Left ventricle myocardium superior (tissue), 1 donor: Measurements from ENCODE around the gene KRCC1. TPM values are rescaled to one million over a fixed set of nuclear protein-coding genes. Genes with fewer than 3 reads are reported as not detected.
"Not testable (repeated sequence)": the region's sequence is repeated elsewhere in the genome, so short reads cannot be mapped to it uniquely, and the experiment has no call there.

ENCODE experiments used
- ATAC-seq: fragments of 200-7000 bp; cut with Tn5 transposase; one replicate; pipeline ENCODE4 v1.9.1; 2020; ENCODE audit warnings: mild to moderate bottlenecking, moderate library complexity
- DNase-seq: peaks from one replicate; pipeline ENCODE4 v3.0.0-alpha.2; 2020
- intact Hi-C: fragments of 100-400 bp; cut with micrococcal nuclease; formaldehyde crosslinking; loops from one replicate; pipeline ENCODE4 v1.11.0; 2022
- microRNA-seq: library from miRNA; unstranded; fragments of <30 nt; microRNA quantifications from one replicate; pipeline ENCODE4 v1.2.0, GENCODE V29; 2020; ENCODE audit warnings: borderline number of aligned reads
- total RNA-seq: library from RNA; stranded (reverse); fragmentation: NEBNext Ultra II Directional; extraction: Animal tissue kit (Norgen Biotek cat#: 25700); gene quantifications from one replicate; pipeline ENCODE4 v1.2.1, GENCODE V29; 2021
- donor health status: DM: no; HTN: yes; CAD: no; lungs with severe emphysema.

KRCC1 gene
- total RNA-seq, 1 donor from 2014 or later = 24.1 TPM

GRCh38 chr2:88016086-88016959 lies 39.3 kb downstream of the KRCC1 start, which contains the start of gene RNU2-63P:
Gene RNU2-63P (minus strand): TSS chr2:88016547.
- peak; percentile 96 for ATAC-seq
- intact Hi-C loops = no loop called here
- DNase-seq = peak; percentile 78

- DNase-seq = no peak
- ATAC-seq = no peak
- intact Hi-C loops = no loop called here
These were observed 44.6 kb downstream of the KRCC1 start for GRCh38 chr2:88011011-88011410.

GRCh38 chr2:88010136-88010535 lies 45.4 kb downstream of the KRCC1 start:
- intact Hi-C loops = no loop called here
- DNase-seq (no peak), ATAC-seq (no peak)

GRCh38 chr2:88006912-88007439 lies 48.6 kb downstream of the KRCC1 start:
- intact Hi-C loops = no loop called here
- ATAC-seq (no peak), DNase-seq (no peak)

- ATAC-seq (no peak), DNase-seq (no peak)
- intact Hi-C loops = no loop called here
These were observed 49.8 kb downstream of the KRCC1 start for GRCh38 chr2:88005776-88006175.

GRCh38 chr2:88003074-88003755 lies 52.4 kb downstream of the KRCC1 start:
- no peak for ATAC-seq
- DNase-seq = peak; percentile 30

GRCh38 chr2:88002359-88002707 lies 53.2 kb downstream of the KRCC1 start:
- DNase-seq = no peak
- no peak for ATAC-seq
- intact Hi-C loops = no loop called here

More at GRCh38 chr2:88003074-88003755, 52.4 kb downstream of the KRCC1 start:
- intact Hi-C loops = no loop called here

- ATAC-seq, DNase-seq, intact Hi-C loops: not testable (repeated sequence)
These were observed 55.1 kb downstream of the KRCC1 start for GRCh38 chr2:88000474-88000873.

- intact Hi-C loops = no loop called here
- no peak for ATAC-seq
- no peak for DNase-seq
These were observed 59.0 kb downstream of the KRCC1 start for GRCh38 chr2:87996570-87996969.

- intact Hi-C loops = no loop called here
- DNase-seq = no peak
- no peak for ATAC-seq
These were observed 59.8 kb downstream of the KRCC1 start for GRCh38 chr2:87995756-87996155.

- ATAC-seq, intact Hi-C loops, DNase-seq: not testable (repeated sequence)
These were observed 61.2 kb downstream of the KRCC1 start for GRCh38 chr2:87994304-87994850.

GRCh38 chr2:87992569-87992968 lies 63.0 kb downstream of the KRCC1 start:
- not testable (repeated sequence) for ATAC-seq

GRCh38 chr2:87987473-87987872 lies 68.1 kb downstream of the KRCC1 start:
- DNase-seq, intact Hi-C loops, ATAC-seq: not testable (repeated sequence)

More at GRCh38 chr2:87992569-87992968, 63.0 kb downstream of the KRCC1 start:
- DNase-seq, intact Hi-C loops: not testable (repeated sequence)

GRCh38 chr2:87985902-87986301 lies 69.7 kb downstream of the KRCC1 start:
- DNase-seq, ATAC-seq, intact Hi-C loops: not testable (repeated sequence)

GRCh38 chr2:87981182-87981581 lies 74.4 kb downstream of the KRCC1 start:
- intact Hi-C loops, ATAC-seq, DNase-seq: not testable (repeated sequence)

Small RNAs within 50 kb of the gene (microRNA-seq; reads per million reads assigned to microRNA genes)
- gene MIR4780 = not detected

Other genes starting within 250 kb of the KRCC1 start
- gene RGPD2, start 230.0 kb downstream of the KRCC1 start, total RNA-seq = 0.67 TPM
- not detected for gene RNU2-63P, start 39.2 kb downstream of the KRCC1 start, total RNA-seq
- 492 TPM for gene SMYD1, start 12.0 kb upstream of the KRCC1 start, total RNA-seq
- gene FABP1, start 72.3 kb upstream of the KRCC1 start, total RNA-seq = not detected
- gene THNSL2, start 114.6 kb upstream of the KRCC1 start, total RNA-seq = 31.8 TPM